Stimulated activated CD4-positive, alpha-beta T cell treated with anti-CD3 and anti-CD28 coated beads, Interleukin-15, amount 100 ng/mL, for 24 hours (primary cell): Measurements from ENCODE around the gene CASK.
"Not testable (repeated sequence)": the region's sequence is repeated elsewhere in the genome, so short reads cannot be mapped to it uniquely, and the experiment has no call there.

Experiments
- DNase-seq: peaks from one replicate; pipeline ENCODE4 v3.0.0-alpha.2; 2020

The CASK gene

DNA sequence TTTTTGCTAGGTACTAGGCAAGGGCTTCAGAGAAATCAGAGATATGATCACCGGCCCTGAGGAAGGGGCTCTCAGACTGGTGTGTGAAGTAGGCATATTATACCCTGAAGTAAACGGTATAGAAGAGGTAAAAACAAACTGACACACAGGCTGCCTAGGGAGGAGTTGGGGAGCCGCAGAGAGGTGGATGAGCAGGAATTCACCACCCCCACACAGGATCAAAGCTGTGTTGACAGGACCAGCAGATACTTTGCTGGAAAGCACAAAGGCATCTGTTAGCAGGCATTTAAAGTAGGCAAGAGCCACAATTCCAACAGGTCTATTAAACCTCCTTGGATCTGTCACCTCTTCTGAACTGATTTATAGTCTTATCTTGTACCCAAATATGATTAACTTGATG is 306.4 kb downstream of the CASK start:
- DNase-seq = no peak

- DNase-seq = no peak
These were observed 307.1 kb downstream of the CASK start for GRCh38 chrX:41616255-41616654.

DNA sequence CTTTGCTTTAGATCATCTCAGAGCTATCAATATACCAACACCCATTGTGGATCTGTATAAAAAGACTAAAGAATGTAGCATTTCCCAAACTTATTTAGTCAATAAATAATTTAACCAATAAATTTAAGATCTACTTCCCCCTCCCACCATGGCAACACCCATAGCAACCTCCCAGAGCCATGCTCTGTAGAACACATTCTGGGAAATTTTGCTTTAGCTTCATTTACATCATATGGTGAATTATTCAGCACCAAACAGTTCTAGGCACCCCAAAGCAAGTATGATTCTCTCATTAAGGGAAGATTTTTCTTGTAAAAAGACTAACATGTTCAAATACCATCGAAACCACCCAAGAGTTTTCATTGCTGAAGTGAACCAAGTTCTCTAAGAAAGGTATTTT is 315.1 kb downstream of the CASK start:
- no peak for DNase-seq

- DNase-seq = no peak
These were observed 316.0 kb downstream of the CASK start for GRCh38 chrX:41607264-41607832.

GRCh38 chrX:41606057-41606456 is 317.3 kb downstream of the CASK start:
- not testable (repeated sequence) for DNase-seq

- DNase-seq = no peak
These were observed 318.4 kb downstream of the CASK start for GRCh38 chrX:41604766-41605543.

- DNase-seq = no peak
These were observed 319.2 kb downstream of the CASK start for GRCh38 chrX:41604177-41604576.

DNA sequence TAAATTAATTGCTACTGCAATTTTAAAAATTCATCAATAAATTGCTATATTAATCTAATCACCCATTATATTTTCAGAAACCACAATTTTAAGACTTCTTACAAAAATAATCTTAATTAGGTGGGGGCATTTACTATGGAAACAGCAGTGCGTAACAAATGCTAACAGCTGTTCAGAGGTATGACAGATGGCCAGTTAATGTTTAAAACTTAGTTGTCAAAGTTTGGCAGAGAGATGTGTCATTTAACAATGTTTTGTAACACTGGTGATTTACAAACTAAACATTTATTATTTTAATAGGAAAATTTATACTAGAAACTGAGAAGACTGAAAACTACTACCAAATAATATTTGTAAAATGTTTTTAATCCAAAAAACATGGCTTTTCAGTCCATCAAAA is 319.8 kb downstream of the CASK start:
- DNase-seq = no peak

GRCh38 chrX:41602816-41603345 is 320.5 kb downstream of the CASK start:
- DNase-seq = no peak

GRCh38 chrX:41600291-41600690 is 323.1 kb downstream of the CASK start:
- DNase-seq = no peak

DNA sequence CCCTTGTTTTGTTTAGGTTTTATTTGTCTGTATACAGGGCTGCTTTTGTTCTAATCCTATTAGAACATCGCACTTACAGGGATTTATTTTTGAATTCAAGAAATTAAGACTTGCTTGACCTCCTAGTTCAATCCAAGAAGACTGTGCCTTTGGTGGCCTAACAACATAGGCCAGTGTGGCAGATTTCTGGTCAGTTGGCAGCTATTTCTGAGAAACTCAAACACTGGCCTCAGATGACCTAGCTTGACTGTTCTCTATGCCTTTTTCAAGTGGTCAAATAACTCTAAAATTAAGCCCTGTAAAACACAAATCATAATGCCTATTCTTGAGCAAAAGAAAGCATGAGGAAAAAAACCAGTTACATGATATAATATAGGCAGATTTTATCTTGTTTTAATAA is 323.8 kb downstream of the CASK start:
- DNase-seq = no peak

DNA sequence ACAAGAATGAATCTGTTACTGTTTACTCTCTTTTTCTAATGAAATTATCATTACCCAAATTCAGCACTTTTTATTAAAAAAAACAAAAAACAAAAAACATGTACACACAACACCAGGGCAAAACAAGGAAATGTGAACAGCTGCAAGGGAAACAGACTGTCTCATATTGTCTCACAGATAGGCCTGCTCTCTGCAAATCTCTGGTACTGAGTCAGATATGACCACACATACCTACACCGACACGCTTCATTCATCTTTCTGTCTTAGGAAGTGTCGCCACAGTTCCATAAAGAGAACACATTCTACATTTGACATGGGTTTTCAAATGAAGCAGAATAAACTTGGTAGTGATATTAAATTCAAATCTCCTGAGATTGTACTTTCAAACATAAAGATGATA is 326.8 kb downstream of the CASK start:
- DNase-seq = no peak

DNA sequence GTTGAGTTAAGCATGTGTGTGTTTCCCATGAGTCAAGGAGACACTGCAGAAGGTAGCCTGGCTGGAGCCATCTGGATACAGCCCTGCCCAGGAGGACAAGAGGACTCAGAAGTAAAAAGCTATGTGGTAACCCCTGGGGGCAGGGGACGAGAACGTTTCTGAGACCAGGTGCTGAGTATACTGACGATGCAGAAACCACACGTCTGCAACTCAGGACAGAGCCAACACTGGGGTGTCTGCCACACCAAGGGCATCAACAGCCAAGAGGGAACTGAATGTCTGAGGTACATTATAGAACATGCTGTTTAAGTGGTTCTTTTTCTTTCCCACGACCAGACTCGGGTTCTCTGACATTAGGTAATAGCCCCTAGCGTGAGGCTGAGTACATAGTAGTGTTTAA is 328.7 kb downstream of the CASK start:
- DNase-seq = no peak

- DNase-seq = no peak
These were observed 331.4 kb downstream of the CASK start for GRCh38 chrX:41591906-41592305.

GRCh38 chrX:41590641-41591040 is 332.7 kb downstream of the CASK start:
- DNase-seq = no peak

- DNase-seq = no peak
These were observed 333.6 kb downstream of the CASK start for GRCh38 chrX:41589634-41590270.

- DNase-seq = no peak
These were observed 335.1 kb downstream of the CASK start for GRCh38 chrX:41588271-41588670.

DNA sequence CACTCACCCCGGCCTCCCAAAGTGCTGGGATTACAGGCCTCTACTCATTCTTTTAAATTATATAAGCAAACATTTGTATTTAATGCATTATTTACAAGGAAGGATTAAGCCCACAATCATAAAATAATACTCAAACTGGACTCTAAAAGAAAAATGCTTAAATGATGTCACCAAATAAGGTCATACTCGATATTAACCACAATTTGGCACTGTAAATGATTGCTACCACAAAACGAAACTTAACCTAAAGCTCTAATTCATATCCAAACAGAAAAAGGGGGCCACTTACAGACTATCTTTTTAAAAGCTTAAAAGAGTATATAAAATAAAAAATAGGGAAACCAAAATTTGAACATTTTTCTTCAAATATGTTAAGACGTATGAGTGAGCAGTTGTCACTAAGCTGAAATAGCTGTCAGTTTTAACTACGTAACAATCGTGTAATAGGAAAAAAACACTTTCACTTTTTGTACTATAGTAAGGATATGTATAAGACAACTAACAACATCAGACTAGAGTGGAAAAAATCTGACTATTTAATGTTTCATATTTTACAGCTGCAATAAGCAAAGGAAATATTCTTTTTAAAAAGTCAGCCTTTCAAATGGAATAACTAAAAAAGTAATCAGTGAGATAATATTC is 342.8 kb downstream of the CASK start:
- no peak for DNase-seq

DNA sequence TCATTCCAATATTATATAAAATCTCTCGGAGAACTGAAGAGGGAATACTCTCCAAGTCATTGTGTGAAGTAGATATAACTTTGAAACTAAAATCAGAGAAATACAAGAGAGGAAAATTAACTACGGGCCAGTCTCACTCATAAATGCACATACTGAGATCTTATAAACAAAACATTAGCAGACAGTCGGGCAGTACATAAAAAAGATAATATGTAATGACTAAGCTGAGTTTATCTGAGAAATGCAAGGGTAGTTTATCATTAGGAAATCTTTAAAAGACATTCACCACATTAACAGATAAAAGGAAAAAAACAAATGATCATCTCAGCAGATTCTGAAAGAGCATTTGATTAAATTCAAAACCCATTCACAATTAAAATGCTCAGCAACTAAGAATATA is 359.5 kb downstream of the CASK start:
- DNase-seq = no peak

GRCh38 chrX:41561045-41561444 is 362.3 kb downstream of the CASK start:
- DNase-seq = peak; percentile 39

- peak; percentile 21 for DNase-seq
These were observed 363.9 kb downstream of the CASK start for GRCh38 chrX:41559235-41560052.

DNA sequence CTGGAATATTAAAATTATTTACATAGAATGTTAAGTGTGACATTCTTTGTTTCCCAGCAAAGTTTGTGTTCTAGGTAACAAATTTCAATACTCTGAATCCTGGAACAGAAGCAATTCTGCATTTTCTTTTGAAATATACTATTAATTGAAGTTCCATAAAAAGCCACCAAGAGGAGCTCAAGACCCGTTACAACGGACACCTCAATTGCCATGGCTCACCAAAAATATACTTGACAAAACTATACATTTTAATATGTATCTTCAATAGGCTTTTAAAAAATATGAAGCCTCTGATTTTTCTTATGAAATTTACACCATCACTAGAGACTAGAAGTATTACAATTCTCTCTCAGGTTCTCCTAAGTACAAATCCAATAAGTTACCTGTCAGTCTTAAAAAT is 364.8 kb downstream of the CASK start:
- no peak for DNase-seq

GRCh38 chrX:41556958-41557357 is 366.4 kb downstream of the CASK start:
- no peak for DNase-seq
